Measurements from ENCODE around the gene BABAM2.

Gene BABAM2

DNA sequence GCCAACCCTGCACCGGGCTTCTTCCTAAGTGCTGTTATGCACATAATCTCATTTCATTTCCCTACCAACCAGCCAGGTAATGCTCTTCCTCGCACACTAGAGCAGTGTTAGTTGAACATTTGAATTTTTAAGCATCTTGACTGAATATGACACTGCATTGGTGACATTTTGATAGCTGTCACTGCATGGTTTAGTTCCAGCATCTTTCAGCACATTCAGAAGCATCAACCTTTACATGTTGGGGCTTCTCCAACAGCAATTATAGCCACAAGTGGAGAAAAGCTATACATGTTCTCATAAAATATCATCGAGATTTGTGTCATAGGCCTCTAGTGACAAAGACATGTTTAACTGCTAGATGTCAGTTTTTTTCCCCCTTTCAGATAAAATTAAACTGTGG is 272.0 kb downstream of the BABAM2 start:
- DNase-seq (ENCODE audit: low read depth, low spot score), result no peak

DNA sequence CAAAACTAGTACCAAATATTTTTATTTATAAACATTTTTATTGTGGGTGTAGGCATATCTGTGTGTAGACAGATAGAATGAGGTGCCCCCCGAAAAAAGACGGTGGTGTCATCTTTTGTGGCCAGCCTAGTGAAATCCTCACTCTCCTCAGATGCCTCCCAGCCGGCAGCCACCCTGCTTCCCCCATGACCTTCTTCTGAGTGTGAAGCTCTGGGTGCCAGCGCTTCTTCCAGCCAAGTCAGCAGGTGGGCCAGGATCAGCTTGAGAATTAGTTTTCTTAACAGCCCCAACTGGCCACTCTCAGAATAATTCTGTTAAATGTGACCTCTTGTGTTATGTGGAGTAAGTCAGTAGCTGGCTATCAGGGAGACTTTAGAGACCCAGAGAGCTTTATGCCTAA is 272.5 kb downstream of the BABAM2 start:
- DNase-seq (ENCODE audit: low read depth, low spot score), result no peak

DNA sequence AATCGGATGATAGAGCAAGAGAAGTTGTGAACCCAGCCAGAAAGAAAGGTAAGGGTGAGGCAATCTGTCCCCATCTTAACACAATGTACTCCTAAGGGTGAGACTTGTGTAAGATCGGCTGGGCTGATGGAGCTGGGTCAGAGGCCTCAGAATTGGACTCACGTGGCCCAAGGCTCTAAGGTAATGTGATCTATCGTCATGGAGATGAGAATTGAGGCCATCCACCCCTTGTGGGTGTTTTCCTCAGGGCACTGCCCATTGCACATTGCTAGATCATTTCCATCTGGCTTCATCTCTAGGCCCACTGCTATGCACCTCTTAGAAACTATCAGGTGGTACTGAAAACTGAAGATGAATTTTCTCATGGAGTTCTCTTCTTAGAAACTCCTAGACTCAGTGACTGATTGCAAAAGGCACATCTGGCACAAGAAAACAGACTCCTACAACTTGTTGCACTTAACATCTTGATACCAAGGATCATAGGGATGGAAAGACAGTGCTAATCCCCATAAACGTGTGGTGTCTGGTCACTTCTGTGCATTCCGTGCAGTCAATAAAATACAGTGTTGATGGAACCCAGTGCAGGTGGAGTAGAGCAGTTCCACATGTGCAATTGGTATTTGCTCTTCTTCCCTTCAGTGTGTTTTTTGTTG is 273.2 kb downstream of the BABAM2 start:
- no peak for DNase-seq (ENCODE audit: low read depth, low spot score)

DNA sequence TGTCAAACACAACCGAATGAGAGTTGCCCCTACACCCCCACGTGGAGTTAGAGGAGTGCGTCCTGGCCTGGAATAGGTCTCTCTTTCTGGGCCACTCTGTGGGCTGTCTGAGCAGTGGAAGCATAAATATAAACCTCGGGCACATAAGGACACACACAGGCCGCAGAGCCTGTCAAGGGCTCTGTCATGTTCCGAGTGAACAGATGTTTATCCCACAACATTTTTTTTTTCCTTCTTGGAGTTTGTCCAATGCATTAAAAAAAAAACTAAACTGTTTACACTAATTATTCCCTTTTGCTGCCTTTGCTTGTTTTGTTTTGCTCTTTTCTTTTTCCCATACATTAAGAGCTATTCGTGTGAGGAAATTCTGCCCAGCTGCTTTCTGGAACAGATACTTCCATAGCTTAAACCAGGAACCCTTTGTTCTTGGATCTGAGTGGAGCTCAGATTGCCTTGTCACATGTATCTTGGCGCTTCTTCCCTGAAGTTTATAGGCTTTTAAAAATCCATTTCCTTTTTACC is 273.8 kb downstream of the BABAM2 start:
- DNase-seq (ENCODE audit: low read depth, low spot score), result no peak

DNA sequence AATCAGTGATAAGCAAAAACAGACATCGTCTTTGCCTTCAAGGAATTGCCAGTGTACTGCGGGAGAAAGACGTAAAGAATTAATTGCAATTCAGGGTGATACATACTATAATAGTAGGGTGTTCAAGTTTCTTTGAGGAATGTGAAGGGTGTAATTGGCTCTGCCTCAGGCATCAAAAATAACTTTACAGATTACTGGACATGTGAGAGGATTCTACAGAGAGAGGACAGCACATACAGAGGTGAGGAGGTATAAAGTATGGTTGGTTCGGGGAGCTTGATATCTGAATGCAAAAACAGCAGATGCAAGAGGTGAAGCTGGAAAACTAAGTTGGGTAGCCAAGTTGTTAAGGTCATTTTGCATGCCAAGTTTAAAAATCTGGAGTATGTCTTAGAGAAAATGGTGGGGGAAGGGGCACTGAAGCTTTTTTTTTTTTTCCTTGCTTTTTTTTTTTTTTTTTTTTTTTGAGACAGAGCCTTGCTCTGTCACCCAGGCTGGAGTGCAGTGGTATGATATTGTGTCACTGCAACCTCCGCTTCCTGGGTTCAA is 274.6 kb downstream of the BABAM2 start:
- no peak for DNase-seq (ENCODE audit: low read depth, low spot score)

DNA sequence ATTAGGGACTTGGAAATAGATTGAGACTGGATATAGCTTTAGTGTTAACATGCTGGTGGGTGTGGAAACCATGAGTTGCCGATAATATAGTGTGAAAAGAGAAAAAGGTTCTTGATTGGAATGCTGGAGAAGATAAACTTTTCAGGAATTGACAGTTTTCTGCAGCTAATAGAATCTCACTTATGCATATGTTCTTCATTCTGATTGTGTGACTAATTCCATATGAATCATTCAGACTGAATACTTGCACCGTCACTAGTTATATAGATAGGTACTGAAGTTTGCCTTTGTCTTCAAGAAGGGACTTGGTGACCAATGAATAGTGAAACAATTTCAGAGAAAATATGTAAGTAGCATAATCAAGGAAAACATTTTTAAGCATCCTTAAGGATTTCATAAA is 276.4 kb downstream of the BABAM2 start:
- no peak for DNase-seq (ENCODE audit: low read depth, low spot score)

DNA sequence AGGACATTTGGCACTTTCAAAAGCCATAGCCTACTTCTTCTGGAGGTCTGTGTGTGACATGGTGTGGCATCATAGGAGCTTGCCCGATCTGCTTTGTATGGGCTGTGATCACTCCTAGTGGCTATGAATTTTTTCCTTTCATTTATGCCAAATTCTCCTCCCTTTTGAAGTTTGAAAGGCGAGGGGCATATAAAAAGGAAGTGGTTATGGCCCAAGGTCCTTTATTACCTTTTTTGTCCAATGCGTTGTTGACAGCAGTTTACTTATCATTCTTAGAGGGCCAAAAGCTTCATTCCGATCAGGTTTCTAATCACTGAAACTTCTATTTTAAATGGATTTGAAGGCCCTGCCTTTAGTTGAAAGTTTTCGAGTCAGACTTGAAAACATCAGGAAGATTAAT is 277.8 kb downstream of the BABAM2 start:
- no peak for DNase-seq (ENCODE audit: low read depth, low spot score)

DNA sequence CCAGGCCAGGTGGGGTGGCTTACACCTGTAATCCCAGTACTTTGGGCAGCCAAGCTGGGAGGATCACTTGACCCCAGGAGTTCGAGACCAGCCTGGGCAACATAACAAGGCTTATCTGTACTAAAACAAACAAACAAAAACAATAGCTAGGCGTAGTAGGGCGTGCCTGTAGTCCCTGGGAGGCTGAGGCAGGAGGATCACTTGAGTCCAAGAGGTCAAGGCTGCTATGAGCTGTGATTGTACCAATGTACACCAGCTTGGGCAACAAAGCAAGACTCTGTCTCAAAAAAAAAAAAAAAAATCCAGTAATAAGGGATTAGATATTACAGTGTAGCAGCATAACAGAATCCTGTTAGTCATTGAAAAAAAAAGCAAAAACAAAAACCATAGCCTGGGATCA is 279.0 kb downstream of the BABAM2 start:
- no peak for DNase-seq (ENCODE audit: low read depth, low spot score)

DNA sequence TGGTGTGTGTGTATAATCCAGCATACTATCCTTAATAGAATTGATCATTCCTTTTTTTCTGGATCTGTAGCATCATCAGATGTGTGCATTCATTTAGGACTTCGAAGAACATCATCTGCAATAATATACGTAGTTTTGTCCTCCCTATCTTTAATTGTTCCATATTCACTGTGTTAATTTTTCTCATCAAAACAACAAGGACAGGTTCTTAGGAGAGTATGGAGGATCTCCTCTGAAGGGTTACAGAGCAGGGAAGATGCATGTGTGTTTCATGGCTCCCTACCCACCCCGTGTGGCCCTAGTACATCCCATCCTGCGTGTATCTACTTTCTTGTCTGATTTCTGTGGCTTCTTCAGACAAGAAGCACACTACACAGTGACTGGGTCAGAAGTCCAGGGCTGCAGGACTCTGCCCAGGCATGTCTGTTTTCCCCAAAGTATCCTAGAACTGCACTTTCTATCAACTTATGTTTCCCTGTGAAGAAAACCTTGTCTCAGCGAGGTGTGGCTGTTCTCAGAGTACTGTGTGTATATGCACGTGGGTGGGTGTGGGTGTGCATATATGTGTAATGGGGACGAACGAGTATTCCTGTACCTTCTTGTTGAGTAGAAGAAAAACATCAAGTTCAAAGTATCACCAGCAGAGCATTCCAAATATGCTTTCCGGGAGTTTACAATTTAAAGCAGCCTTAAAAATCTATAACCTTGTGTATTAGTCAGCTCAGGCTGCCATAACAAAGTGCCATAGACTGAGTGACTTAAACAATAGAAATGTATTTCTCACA is 281.8 kb downstream of the BABAM2 start:
- no peak for DNase-seq (ENCODE audit: low read depth, low spot score)

DNA sequence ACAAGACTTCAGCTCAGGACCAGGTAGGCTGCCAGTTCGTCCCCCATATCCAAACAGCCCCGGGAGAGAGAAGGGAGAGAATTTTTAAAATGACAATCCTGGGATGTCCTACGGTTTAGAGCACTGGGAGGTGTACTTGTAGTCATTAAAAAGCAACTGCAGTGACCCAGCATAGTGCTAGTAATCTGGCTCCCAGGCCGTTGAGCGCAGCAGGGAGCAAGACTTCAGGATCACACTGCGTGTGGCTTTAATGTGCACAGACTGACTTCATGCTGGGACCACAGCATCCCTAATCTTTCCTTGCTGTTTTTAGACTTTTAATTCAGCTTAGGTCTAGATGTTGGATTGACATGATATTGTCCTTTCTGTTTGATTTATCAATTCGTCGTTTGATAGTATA is 282.8 kb downstream of the BABAM2 start:
- DNase-seq (ENCODE audit: low read depth, low spot score), result no peak

DNA sequence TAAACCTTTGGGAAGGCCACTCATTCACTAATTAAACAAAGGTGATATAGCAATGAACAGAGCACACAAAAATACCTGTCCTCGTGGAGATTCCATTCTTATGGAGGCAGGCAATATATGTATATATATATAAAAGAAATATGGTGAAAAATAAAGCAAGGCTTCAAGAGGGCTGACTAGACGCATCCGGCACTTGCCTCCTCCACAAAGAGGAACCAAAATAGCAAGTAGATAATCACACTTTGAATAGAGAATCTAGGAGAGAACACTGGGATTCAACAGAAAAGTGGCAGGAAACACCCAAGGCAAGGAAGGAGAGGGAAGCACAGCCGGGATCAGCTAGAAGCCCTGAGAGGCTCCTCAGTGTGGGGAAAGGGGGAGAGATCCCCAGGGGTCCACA is 283.7 kb downstream of the BABAM2 start:
- DNase-seq (ENCODE audit: low read depth, low spot score), result no peak

DNA sequence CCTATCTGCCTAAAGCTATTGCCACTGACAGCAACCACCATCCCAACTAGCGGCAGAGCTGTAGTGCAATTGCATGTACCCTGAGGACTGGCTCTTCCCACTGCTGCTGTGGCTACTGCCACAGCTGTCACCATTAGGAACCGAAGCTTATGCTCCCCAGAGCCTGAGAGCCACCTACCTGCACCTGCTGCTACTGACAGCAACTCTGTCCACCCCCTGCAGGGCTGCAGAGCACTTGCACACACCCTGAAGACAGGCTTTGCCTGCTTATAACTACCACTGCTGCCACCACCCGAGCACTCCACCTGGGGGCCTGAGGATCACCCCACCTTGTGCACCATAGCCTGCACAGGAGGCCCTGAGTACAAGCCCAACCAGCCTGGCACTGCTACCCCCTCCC is 284.5 kb downstream of the BABAM2 start:
- no peak for DNase-seq (ENCODE audit: low read depth, low spot score)

DNA sequence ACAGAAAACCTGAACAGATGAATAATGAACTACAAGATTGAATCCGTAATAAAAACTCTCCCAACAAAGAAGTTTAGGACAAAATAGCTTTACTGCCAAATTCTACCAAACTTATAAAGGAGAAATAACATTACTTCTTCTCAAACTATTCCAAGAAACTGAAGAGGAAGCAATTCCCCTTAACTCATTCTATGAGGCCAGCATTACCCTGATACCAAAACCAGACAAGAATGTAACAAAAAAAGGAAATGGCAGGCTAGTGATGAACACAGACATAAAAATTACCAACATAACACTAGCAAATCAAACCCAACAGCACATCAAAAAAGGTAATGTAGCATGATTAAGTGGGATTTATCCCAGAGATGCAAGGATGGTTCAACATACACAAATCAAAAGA is 288.4 kb downstream of the BABAM2 start:
- DNase-seq (ENCODE audit: low read depth, low spot score), result no peak

DNA sequence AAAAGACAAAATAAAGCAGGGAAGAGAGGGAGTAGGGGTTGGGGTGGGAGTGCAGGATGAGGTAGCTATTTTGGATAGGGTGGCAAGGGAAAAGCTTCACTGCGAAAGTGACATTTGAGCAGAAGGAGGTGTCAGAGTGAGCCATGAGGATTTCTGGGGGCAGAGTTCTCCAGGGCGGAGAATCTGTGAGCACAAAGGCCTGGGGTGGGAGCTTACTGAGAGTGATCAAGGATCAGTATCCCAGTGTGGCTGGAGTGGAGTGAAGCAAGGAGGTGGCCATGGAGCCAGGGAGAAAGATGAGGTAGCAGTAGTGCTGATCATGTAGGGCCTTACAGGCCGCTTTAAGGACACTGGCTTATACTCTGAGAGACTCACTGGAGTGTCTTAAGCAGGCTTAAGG is 291.3 kb downstream of the BABAM2 start:
- no peak for DNase-seq (ENCODE audit: low read depth, low spot score)

DNA sequence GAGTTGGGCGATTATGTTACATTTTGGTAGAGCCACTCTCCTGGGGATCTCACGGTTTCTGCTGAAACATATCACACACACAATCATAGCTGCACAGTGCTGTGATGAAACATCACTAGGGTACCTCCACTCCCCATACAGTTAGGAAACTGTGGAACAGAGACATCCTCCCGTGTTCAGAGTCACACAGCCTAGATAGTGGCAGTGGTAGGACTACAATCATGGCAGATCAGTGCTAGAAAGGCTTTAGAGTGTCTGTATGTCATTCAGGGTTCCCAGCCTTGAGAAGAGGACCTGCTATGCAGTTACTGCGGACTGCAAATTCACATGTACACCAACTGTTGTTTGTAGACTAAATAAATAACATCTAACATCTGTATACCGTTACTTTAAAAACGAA is 291.8 kb downstream of the BABAM2 start:
- DNase-seq (ENCODE audit: low read depth, low spot score), result no peak

DNA sequence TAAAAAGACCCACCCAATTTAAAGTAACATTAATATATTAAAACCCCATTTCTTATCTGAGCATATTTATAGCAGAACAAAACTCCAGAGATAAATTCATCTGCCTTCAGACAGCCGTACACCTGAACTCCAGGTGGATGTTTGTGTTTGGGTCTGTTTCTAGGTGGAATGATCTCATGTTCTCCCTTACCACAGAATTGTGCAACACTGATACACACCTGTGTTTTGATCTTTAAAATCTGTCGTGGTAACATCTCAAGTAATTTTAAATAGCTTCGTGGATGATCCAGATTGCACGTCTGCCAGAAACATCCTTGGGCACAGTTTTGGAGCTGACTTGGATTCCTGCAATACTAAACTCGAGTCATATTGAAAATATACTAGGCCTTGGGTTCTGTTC is 294.6 kb downstream of the BABAM2 start:
- DNase-seq (ENCODE audit: low read depth, low spot score), result no peak

DNA sequence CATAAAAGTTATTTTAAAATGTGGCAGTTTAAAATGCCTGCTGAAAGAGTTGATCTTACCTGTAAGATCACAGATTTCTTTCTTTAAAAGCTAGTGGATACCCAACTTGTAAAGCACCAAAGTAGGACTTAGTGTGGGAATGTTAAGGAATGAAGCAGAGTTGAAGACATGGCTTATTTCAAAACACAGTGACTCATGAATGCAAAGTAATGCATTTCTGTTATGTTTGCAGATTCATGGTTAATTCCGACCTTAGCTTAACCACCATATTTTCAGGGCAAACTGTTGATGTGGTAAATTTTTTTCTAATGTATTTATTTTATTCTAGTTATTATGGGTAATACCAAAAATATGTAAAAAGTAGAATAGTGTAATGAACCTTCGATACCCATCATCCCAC is 295.4 kb downstream of the BABAM2 start:
- no peak for DNase-seq (ENCODE audit: low read depth, low spot score)

DNA sequence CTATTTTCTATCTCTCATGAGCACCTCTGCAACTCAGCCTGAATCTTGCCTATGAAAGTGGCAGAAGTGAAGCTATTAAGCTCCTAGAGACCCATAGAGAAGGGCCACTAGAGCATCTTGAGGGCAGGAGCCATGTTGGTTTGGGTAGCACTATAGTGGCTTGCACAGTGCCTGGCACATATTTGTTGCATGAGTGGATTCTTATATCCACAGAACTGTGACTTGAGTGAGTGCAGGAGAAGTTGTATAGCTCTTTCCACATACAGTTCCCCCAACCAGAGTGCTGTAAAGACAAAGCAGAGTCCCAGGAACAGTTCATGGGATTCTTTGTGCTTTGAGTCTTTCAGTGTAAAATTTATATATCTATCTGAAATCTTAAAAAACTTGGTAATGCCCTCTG is 296.7 kb downstream of the BABAM2 start:
- no peak for DNase-seq (ENCODE audit: low read depth, low spot score)

DNA sequence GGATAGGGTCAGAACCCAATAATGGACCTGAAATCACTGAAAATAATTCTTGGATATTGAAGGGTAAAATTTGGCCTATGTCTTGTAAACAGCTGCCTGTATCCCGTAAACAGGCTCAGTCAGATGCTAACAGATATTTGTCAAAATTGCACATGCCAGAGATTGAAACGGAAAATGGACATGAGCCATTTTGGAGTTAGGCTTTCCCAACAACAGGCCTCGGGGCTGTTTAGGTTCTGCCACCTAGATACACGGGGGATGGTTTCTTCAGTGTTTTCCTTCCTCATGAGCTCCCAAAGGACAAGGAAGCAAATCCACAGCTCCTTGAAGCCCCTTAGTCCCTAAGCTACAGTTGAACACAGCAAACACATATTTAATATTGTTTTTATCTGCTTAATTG is 297.9 kb downstream of the BABAM2 start:
- DNase-seq (ENCODE audit: low read depth, low spot score), result no peak

DNA sequence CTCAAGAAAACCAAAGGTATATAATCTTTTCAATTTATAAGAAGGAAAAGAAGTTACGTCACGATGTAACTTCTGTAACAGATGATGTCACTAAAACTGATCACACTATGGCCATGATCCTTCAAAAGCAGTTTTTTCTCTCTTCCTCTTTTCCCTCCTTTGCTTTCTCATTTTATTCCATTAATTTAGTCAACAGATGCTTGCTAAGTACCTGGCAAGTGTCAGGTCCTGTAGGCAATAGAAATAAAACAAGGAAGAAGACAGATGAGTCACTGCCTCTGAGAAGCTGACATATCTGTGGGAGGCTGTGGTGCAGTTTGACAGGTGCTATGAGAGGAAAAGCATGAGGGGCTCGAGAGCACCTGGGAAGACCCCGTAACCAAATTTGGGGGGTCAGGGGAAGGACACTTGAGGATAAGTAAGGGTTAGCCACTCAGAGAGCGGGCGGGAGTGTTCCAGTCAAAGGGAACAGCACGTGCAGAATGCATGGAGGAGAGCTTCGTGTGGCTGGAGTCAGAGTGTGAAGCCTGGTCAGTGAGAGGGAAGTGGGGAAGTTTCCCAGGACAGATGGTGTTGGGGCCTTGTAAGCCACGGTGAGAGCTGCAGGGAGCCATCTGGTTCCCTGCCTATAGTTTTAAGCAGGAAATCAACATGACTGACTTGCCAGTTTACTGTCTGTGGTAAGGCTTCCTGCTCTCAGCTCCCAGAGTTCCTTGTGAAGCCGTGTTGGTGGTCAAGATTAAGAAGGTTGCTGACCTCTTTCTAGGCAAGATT is 303.3 kb downstream of the BABAM2 start:
- no peak for DNase-seq (ENCODE audit: low read depth, low spot score)

DNA sequence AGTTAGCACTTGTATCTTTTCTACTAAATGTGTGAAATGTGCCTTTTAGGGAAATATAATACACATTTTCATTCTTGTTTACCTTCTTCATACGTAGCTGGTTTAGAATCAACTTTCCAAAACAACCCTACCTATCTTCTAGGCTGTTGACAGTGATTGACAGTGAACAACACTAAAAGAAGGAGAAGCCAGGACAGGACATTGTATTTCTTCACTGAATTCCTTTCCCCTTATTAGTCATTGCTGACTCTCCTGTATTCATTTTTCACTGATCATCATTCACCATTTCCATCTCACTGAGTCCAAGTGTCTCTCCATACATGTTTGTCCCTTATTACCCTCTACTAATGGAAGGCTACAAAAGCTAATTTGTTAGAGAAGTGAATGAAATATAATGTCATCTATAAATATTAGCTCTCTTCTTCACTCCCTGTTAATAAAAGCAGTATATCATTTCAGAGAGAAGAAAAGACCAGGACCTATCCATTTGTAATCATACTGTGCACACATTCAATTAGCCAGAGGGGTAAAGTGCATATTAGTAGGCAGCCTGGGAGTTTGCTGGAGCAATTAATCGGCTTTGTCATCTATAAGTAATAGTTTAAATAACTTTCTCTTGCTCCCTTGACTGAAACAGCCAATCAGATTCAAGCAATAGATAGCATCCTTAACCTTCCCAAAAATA is 309.6 kb downstream of the BABAM2 start:
- no peak for DNase-seq (ENCODE audit: low read depth, low spot score)
